Measurements from ENCODE around the gene CCDC87.

DNA sequence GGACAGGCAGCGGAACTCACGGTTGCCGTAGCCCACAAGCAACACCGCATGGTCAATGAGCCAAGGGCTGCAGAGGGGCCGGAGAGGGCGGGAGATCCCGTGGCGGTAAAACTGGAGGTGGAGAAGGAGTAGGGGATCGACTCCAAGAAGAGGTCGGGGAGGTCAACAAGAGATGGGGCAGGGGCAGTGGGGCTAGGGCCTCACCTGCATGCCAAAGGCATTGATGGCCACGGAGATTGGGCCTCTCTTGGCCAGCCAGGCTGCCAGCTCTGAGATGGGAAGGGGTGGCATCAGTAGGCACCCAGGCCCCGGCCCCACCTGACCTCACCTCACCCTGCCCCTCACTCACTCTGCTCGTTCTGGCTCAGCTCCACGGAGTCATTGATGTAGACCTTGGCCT lies 28.3 kb downstream of the CCDC87 start:
- TF ChIP-seq, protein P1, sequence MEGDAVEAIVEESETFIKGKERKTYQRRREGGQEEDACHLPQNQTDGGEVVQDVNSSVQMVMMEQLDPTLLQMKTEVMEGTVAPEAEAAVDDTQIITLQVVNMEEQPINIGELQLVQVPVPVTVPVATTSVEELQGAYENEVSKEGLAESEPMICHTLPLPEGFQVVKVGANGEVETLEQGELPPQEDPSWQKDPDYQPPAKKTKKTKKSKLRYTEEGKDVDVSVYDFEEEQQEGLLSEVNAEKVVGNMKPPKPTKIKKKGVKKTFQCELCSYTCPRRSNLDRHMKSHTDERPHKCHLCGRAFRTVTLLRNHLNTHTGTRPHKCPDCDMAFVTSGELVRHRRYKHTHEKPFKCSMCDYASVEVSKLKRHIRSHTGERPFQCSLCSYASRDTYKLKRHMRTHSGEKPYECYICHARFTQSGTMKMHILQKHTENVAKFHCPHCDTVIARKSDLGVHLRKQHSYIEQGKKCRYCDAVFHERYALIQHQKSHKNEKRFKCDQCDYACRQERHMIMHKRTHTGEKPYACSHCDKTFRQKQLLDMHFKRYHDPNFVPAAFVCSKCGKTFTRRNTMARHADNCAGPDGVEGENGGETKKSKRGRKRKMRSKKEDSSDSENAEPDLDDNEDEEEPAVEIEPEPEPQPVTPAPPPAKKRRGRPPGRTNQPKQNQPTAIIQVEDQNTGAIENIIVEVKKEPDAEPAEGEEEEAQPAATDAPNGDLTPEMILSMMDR (conservative IDR thresholded peaks at IDR 0.05 in 1 of 2, IDR thresholded peaks at IDR 0.05 in 1 of 2; ENCODE audit: extremely low read depth in 1 of 2, insufficient read depth in 1 of 2, low read depth in 1 of 2, low read length in 2 of 2) = no peak
- TF ChIP-seq EZH2 (IDR thresholded peaks at IDR 0.05; ENCODE audit: borderline replicate concordance, low read length) = no peak

All from mammary epithelial cell (primary cell).